Activated T-helper 2 cell treated with anti-CD3 and anti-CD28 coated beads, Interferon-gamma antibody, Interleukin-2, Interleukin-4, amounts not matched to agents 10 μg/mL and 5 μg/mL and 100 μg/mL, durations not matched to agents 14 hours and 24 hours and 36 hours (primary cell): ENCODE data around the gene DENND1A. TPM values are rescaled to one million over a fixed set of nuclear protein-coding genes. Genes with fewer than 3 reads are reported as not detected.

Experiments used
- DNase-seq: peaks from one replicate; pipeline ENCODE4 v3.0.0; 2021; ENCODE audit warnings: low spot score
- H3K27ac Mint-ChIP-seq: one replicate; pipeline ENCODE4 v1.8.0; 2021; ENCODE audit warnings: mixed read lengths
- H3K27me3 Mint-ChIP-seq: one replicate; pipeline ENCODE4 v1.8.0; 2021; ENCODE audit warnings: low read depth, mixed read lengths
- H3K36me3 Mint-ChIP-seq: one replicate; pipeline ENCODE4 v1.8.0; 2021; ENCODE audit warnings: low read depth, mixed read lengths
- H3K4me1 Mint-ChIP-seq: one replicate; pipeline ENCODE4 v1.8.0; 2021; ENCODE audit warnings: low read depth, mixed read lengths
- H3K4me3 Mint-ChIP-seq: one replicate; pipeline ENCODE4 v1.8.0; 2021; ENCODE audit warnings: low read depth, mild to moderate bottlenecking, moderate library complexity, mixed read lengths
- H3K9me3 Mint-ChIP-seq: one replicate; pipeline ENCODE4 v1.8.0; 2021; ENCODE audit warnings: mixed read lengths
- intact Hi-C: fragments of 100-400 bp; cut with micrococcal nuclease; formaldehyde crosslinking; loops from one replicate; pipeline ENCODE4 v1.15.1; 2023
- total RNA-seq: library from RNA; stranded (reverse); gene quantifications from 2 replicates; pipeline ENCODE4 v1.2.3, GENCODE V29; 2022

DENND1A gene
- total RNA-seq, 1 donor from 2014 or later = 20.0 TPM

DNA sequence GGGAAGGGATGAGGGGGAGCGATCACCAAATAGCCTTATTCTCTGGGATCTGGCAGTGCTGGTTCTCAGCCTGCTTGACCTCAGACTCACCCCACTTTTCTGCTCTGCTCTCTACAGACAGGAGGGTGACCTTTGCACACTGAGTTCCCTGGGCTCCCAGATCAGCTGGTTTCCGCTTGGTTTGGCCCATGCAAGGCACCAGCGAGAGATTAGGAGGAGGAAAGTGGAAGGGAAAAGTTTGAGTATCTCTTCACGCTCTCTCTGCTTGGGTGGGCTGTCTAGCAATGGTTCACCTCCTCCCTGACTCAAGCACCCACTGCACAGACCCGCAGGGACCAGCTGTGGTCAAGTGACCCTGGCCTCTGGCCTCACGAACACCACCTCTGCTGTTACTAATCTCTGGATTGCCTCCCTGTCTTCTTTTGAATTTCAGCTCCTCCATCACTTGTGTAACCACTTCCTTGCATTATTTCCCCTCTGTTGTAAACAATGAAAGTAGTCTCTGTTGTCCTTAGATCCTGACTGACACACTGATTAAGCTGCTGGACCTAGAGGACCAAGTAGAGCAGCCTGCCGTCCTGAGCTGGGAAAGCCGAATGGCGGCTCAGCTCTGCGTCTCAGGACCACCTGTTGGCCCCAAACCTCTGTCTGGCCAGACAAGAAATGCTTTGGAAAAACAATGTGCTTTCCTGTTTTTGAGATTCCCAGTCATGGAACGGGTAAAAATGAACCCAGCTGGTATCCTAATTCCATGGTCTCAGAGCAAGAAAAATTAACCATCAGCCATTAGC is 387.3 kb downstream of the DENND1A start:
- no peak for DNase-seq
- Mint-ChIP-seq H3K4me3 (no peak overlapping the region), H3K9me3 (no peaks in the 10 kb centered on the region), H3K36me3 (no peaks in the 10 kb centered on the region), H3K27me3 (peaks cover 4% of the 10 kb centered on the region), H3K4me1 (no peaks in the 10 kb centered on the region), H3K27ac (no peak overlapping the region)
- intact Hi-C loops = loop anchor here (5.0 to 10.0 kb wide), 2 partner anchors 382 to 460 kb away; no protein-coding TSS in a partner anchor

DNA sequence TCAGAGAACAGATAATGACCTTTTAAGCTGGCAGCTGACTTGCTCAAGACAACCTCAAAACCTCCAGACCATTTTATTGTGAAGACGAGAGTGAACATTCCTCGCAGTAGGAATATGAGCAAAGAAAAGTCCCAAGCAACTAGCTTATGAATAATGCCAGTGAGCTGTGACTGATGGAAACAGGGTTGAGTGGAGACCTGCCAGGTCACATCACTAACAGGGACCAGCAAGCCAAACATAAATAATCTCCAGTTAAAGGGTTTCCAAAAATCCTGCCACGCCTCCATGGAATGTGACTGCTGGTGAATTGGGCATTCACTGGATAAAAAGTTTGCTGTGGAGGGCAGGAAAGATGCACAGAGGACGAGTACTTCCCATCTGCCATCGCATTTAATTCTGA is 388.5 kb downstream of the DENND1A start:
- no peak overlapping the region for H3K4me3 Mint-ChIP-seq
- no peaks in the 10 kb centered on the region for H3K9me3 Mint-ChIP-seq

DNA sequence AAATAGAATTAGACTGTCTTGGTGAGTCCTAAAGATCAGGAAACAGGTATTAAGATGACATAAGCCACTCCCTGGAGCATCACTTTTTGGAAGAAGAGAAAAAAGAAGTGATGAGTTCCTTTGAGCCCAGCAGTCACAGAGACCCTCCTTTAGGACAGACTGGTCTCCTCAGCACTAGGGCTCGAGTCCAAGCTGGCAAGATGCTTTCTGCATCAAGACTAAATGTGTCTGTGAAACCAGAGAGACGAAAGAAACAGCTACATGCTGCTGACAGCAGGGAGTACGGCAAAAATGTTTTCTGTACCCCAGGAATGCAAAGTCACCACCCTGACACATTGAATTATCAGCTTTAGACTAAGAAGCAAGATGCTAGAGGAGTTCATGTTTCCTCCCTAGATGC is 389.5 kb downstream of the DENND1A start:
- Mint-ChIP-seq H3K27ac (no peak overlapping the region), H3K4me3 (no peak overlapping the region), H3K4me1 (peaks cover 7% of the 10 kb centered on the region), H3K9me3 (no peaks in the 10 kb centered on the region), H3K27me3 (peaks cover 7% of the 10 kb centered on the region), H3K36me3 (no peaks in the 10 kb centered on the region)
- intact Hi-C loops = loop anchor here (5.0 to 10.0 kb wide), 2 partner anchors 384 to 462 kb away; no protein-coding TSS in a partner anchor
- no peak for DNase-seq

More for the DNA sequence above, 388.5 kb downstream of the DENND1A start:
- no peak for DNase-seq
- Mint-ChIP-seq H3K27me3 (peaks cover 7% of the 10 kb centered on the region), H3K4me1 (peaks cover 6% of the 10 kb centered on the region), H3K27ac (no peak overlapping the region), H3K36me3 (no peaks in the 10 kb centered on the region)
- intact Hi-C loops = loop anchor here (5.0 to 10.0 kb wide), 2 partner anchors 383 to 461 kb away; no protein-coding TSS in a partner anchor

DNA sequence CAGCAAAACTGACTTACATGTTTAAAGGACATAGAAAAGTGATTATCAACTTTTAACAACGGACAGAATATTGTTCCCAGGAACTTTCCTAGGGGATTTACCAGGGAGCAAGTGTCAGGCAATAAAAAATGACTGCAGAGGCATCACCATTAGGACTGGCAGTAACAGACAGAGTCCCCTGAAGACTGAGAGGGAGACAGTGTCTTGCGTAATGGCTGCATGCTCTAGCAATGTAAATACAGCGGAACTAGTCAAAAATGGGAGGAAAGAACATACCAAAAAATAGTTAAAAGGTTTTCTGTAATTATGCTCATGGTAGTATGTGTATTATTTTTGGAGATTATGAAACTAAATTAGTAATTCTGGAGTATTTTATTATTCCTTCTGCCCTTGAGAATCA is 392.1 kb downstream of the DENND1A start:
- H3K27me3 Mint-ChIP-seq = peaks cover 10% of the 10 kb centered on the region
- H3K36me3 Mint-ChIP-seq = no peaks in the 10 kb centered on the region
- H3K4me3 Mint-ChIP-seq = no peak overlapping the region
- DNase-seq = no peak
- no peak overlapping the region for H3K27ac Mint-ChIP-seq
- H3K4me1 Mint-ChIP-seq = peaks cover 7% of the 10 kb centered on the region
- peaks cover 6% of the 10 kb centered on the region for H3K9me3 Mint-ChIP-seq
- intact Hi-C loops = no loop called here

DNA sequence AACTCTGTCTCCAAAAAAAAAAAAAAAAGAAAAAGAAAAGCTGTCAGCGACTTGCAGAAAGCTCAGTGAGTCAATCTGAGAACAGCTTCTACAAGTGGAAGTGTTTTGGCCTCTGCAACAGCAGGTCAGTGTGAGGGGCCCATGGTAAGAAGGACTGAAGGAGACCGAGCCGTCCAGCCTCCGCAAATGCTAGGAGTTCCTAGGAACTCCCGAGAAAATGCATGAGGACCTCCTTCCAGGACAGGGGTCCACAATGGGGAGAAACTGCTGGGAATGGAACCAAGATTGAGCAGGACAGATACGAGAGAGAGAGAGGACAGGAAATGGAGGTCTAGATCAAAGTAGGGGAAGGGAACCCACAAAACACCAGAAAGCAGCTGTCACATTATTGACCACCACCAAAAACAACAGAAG is 393.5 kb downstream of the DENND1A start:
- Mint-ChIP-seq H3K36me3 (no peaks in the 10 kb centered on the region), H3K27me3 (peaks cover 10% of the 10 kb centered on the region), H3K9me3 (peaks cover 10% of the 10 kb centered on the region), H3K27ac (no peak overlapping the region), H3K4me3 (no peak overlapping the region), H3K4me1 (peaks cover 7% of the 10 kb centered on the region)
- no peak for DNase-seq
- intact Hi-C loops = no loop called here

DNA sequence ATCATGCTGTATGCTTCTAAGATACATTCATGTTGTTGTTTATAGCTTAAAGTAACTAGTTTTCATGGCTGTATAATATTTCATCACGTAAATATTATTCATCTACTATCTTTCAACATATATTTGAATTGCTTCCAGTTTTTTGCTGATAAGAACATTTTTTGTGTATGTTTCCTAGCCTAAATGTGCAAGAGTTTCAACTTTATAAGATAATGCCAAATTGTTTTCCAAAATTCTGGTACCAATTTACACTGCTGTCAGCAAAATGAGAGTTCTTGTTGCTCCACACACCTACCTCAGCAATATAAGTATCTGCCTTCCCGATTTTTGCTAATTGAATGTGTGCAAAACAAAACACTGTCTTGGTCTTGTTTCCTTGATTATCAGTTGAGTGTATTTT is 395.6 kb downstream of the DENND1A start:
- Mint-ChIP-seq H3K4me3 (no peak overlapping the region), H3K4me1 (peaks cover 7% of the 10 kb centered on the region), H3K27ac (no peak overlapping the region), H3K27me3 (peaks cover 10% of the 10 kb centered on the region), H3K9me3 (peaks cover 25% of the 10 kb centered on the region), H3K36me3 (peaks cover 5% of the 10 kb centered on the region)
- intact Hi-C loops = no loop called here
- no peak for DNase-seq

DNA sequence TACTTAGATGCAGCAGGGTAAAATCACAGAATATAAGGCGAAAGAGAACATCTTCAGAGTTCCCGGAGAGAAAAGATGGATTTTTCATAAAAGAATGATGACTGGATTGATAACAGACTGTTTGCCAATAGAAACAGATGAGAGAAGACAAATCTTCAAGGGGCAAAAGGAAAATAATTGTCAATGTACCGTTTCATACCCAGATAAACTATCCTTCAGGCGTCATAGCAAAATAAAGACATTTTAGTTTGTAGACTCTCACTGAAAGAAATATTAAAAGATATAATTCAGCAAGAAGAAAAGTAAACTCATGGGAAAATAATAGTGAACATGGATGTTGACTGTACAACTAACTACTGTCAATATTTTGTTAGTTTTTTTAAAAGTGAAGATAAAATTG is 399.7 kb downstream of the DENND1A start:
- Mint-ChIP-seq H3K27ac (no peak overlapping the region), H3K4me3 (no peak overlapping the region), H3K4me1 (no peaks in the 10 kb centered on the region), H3K27me3 (peaks cover 5% of the 10 kb centered on the region), H3K9me3 (peaks cover 27% of the 10 kb centered on the region), H3K36me3 (peaks cover 5% of the 10 kb centered on the region)
- no peak for DNase-seq
- intact Hi-C loops = no loop called here

DNA sequence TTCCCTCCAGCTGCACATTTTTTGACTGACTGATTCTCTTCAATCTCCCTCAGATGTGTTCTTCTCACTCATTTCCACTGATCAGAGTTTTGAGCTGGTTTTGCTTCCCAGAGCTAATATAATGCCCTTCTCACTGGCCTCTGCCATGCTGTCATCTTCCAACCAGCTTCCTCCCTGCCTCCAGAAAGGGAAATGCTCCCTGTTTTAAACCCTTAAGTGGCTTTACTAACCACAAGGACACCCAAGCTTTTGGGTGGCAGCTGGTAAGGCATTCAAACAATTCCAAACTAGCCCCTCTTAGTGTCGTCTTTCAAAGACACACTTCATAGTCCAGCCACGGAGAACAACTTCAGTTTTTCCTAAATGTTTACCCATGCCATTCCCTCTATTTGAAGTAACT is 401.4 kb downstream of the DENND1A start:
- DNase-seq = no peak
- Mint-ChIP-seq H3K4me3 (no peak overlapping the region), H3K9me3 (peaks cover 22% of the 10 kb centered on the region), H3K36me3 (peaks cover 5% of the 10 kb centered on the region), H3K27ac (no peak overlapping the region), H3K4me1 (no peaks in the 10 kb centered on the region), H3K27me3 (peaks cover 1% of the 10 kb centered on the region)
- intact Hi-C loops = no loop called here

DNA sequence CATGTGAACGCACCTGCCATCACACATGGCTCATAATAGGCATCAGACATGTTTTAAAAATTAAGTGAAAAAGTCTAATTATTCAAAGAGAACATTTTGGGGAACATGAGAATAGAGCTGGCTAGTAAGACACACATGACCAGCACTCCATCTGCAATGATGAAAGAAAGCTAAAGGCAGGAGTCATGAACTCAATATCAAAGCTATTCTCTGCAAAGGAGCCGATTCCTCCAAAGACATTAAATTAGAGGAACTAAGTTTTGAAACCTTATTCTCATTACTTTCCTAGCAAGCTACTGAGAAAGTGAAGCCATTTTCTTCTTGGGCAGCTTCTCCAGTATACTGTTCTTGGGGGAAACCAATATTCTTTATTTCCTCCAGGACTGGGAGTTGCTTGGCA is 401.9 kb downstream of the DENND1A start:
- Mint-ChIP-seq H3K4me1 (no peaks in the 10 kb centered on the region), H3K27me3 (peaks cover 1% of the 10 kb centered on the region), H3K9me3 (peaks cover 22% of the 10 kb centered on the region), H3K36me3 (peaks cover 5% of the 10 kb centered on the region), H3K27ac (no peak overlapping the region), H3K4me3 (no peak overlapping the region)
- DNase-seq = no peak
- intact Hi-C loops = no loop called here

DNA sequence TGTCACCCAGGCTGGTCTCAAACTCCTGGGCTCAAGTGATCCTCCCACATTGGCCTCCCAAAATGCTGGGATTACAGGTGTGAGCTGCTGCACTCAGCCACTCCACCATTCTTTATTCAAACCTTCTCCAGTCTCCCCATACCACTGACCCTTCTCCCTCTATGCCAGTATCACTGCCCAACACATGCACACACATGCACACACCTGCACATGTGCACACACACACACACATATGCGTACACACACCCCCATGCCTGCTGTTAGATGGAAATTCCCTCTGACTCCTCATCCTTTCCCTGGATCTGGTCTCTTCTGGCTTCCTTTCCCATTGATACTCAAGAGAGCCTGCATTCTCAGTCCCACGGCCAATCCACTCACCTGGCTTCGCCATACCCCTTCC is 404.0 kb downstream of the DENND1A start:
- Mint-ChIP-seq H3K4me1 (no peaks in the 10 kb centered on the region), H3K4me3 (no peak overlapping the region)
- intact Hi-C loops = no loop called here

DNA sequence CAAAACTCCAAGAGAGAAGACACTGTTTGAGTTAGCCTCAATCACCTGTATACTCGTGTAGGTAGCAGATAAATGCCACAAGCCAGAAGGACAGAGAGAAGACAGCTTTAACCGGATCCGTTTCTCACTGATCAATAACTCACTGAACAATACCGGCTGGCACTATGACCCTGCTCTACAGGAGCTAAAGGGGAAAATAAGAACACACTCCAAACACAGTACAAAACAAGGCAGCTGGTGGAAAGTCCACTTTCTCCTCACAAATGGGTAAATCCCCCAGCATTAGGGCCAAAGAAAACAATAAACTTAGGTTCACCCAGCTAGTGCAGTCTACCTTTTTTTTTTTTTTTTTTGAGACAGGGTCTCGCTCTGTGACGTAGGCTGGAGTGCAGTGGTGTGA is 404.5 kb downstream of the DENND1A start:
- Mint-ChIP-seq H3K4me3 (no peak overlapping the region), H3K27ac (no peak overlapping the region), H3K9me3 (peaks cover 12% of the 10 kb centered on the region), H3K36me3 (peaks cover 5% of the 10 kb centered on the region), H3K27me3 (peaks cover 3% of the 10 kb centered on the region), H3K4me1 (no peaks in the 10 kb centered on the region)
- DNase-seq = no peak
- intact Hi-C loops = no loop called here

More for the DNA sequence above, 404.0 kb downstream of the DENND1A start:
- Mint-ChIP-seq H3K27me3 (peaks cover 2% of the 10 kb centered on the region), H3K36me3 (peaks cover 5% of the 10 kb centered on the region), H3K27ac (no peak overlapping the region), H3K9me3 (peaks cover 12% of the 10 kb centered on the region)
- no peak for DNase-seq

DNA sequence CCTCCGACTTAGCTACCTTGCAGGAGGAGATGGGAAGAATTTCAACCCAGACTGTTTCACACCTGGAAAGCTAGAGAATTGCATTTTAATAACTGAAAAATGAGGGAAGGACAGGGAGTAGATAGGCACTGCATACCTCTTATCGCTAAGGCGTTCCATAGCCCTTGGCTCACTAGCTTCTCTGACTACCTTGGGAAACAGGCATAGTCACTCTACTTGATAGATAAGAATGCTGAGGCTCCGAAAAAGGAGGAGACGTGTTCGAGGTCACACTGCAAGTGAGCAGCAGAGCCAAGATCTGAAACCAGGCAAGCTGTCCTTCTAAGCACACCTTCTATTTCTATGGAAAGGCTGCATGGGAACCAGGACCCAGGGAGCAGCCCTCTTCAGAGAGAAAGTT is 405.1 kb downstream of the DENND1A start:
- H3K27ac Mint-ChIP-seq = no peak overlapping the region
- DNase-seq = no peak
- intact Hi-C loops = no loop called here
- H3K36me3 Mint-ChIP-seq = peaks cover 1% of the 10 kb centered on the region
- H3K27me3 Mint-ChIP-seq = peaks cover 3% of the 10 kb centered on the region
- H3K4me1 Mint-ChIP-seq = no peaks in the 10 kb centered on the region
- no peak overlapping the region for H3K4me3 Mint-ChIP-seq
- H3K9me3 Mint-ChIP-seq = peaks cover 7% of the 10 kb centered on the region

DNA sequence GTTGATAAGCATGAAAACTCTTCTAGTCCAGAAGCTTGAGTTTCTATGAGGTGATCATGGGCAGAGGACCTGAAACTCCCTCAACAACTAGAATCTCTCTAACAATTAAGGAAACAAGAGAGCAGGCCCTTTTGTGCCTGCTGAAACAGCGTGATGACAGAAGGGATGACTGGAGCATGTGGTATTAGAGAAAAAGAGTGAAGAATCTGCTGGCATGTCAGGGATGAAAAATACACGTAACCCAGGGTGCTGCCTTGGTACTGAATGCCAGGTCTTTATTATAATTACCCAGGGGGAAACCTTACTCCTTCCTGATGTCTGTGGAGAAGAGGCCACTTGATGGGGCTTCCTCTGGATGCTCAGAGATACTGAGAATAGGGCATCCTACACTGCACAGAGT is 406.1 kb downstream of the DENND1A start:
- H3K9me3 Mint-ChIP-seq = no peaks in the 10 kb centered on the region
- no peak for DNase-seq
- no peaks in the 10 kb centered on the region for H3K36me3 Mint-ChIP-seq
- H3K4me3 Mint-ChIP-seq = no peak overlapping the region
- no peak overlapping the region for H3K27ac Mint-ChIP-seq
- peaks cover 1% of the 10 kb centered on the region for H3K27me3 Mint-ChIP-seq
- intact Hi-C loops = no loop called here
- H3K4me1 Mint-ChIP-seq = no peaks in the 10 kb centered on the region
